ENCODE measurements around the gene FADS1.

The FADS1 gene

DNA sequence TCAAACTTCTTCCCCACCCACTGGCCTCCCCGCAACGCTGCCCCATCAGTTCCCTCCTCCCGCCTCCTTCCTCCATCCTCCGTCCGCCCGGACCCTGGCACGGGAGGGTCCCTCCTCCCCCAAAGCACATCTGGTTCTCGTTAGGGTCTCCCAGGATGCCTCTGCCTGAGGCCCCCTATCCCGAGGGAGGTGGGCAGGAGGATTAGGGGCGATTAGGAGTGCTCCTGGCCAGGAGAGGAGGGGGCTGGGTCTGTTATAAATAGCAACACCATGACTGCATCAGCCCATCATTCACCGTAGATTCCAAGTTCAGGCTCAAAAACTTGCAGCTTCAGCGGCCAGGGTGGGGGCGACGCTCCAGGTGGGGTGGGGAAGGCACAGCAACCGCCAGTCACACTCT is 54.0 kb downstream of the FADS1 start:
- DNase-seq (ENCODE audit: low read depth in 1 of 2, low spot score in 1 of 2), result no peak

DNA sequence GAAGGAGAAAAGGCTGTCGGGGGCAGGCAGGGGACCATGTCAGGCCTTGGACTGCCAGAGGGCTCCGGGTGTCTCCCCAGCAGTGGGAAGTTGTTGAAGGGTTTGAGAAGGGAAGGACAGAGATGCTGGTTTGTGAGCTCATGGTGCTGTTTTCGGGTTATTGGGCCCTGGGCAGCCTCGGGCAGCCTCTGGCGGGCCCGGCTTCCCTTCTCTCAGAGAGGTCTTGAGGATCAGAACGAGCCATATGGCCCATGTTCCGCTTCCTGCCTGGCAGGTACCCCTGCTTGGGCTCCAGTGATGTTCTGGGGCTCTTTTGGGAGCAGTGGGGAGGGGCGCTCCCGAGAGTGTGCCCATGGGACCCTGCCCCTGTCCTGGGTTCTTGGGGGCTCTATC is 54.6 kb downstream of the FADS1 start:
- no peak for DNase-seq (ENCODE audit: low read depth in 1 of 2, low spot score in 1 of 2)

DNA sequence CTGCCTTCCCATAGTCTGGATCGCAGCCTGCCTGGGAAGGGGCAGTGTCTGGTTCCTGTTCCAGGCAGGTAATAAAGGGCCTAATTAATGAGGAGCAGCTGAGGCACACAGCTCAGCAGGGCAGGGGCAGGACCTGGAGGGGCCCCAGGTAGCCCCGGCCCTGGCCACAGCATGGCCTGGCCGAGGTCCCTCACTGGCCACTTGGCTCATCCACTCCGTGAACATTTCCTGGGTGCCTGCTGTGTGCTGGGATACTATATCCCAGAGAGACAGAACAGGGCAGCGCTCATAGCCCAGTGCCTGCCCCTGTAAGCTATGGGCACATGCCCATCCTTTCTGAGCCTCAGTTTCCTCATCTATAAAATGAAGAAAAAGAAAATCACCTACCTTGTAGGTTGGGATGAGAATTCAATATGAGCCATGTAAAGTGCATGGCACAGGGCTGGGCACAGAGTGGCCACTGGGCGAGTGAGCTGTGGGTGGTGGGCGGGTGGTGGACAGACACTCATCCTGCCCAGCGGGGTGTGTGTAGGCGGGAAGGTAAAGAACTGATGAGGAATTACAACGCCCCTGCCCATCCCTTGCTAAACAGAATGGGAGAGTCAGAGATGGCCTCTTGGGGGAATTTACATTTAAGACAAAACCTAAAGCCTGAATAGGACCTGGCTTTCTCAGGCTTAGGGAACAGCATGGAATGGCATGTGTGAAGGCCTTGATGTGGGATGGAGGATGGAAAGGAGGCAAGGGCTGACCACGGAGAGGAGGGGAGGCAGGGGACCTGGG is 55.2 kb downstream of the FADS1 start:
- DNase-seq (ENCODE audit: low read depth in 1 of 2, low spot score in 1 of 2), result no peak

DNA sequence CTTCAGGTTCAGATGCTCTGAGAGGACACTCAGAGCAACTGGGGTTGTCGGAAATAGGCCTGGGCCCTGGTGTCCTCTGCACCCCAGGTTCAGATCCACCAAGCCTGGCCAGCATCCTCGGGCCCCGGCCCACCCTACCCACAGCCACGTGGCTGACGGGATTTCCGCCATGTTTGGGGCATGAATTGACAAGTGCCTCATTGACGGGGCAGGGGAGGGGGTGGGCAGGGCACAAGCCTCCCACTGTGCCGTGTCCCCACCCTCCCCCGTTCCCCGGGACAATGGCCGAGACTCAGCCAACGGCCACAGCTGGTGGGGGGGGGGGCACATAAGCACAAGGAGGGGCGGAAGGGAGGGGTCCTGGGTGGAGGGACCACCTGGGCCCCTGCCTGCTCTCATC is 55.9 kb downstream of the FADS1 start:
- no peak for DNase-seq (ENCODE audit: low read depth in 1 of 2, low spot score in 1 of 2)

DNA sequence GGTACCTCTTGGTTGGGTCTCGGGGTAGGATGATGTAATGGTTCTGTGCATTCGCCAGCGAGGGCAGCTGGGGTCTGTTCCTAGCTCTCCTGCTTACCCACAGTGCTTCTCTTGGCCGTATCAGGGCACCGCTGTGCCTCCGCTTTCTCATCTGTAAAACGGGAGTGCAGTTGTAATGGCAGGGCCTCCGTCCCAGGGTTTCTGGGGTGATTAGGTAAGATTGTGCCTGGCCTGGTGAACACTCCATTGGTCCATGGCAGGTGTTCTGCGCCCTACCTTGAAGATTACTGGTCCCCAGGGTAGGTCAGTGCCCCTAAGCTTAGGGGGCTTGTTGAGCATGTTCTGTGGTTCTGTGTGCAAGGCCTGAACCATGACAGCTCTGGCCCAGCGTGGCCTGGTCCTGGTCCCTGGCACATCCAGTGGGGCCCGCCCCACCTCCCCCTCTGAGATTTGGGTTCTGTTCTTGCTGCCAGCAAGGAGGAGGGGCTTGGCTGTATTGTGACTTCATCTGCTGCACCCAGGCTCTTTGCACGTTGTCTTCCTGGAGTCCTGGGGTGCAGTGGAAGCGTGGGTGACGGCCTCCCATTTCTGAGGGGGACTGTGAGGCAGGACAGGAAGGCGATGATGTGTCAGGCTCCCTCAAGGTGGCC is 59.5 kb downstream of the FADS1 start:
- no peak for DNase-seq (ENCODE audit: low read depth in 1 of 2, low spot score in 1 of 2)

DNA sequence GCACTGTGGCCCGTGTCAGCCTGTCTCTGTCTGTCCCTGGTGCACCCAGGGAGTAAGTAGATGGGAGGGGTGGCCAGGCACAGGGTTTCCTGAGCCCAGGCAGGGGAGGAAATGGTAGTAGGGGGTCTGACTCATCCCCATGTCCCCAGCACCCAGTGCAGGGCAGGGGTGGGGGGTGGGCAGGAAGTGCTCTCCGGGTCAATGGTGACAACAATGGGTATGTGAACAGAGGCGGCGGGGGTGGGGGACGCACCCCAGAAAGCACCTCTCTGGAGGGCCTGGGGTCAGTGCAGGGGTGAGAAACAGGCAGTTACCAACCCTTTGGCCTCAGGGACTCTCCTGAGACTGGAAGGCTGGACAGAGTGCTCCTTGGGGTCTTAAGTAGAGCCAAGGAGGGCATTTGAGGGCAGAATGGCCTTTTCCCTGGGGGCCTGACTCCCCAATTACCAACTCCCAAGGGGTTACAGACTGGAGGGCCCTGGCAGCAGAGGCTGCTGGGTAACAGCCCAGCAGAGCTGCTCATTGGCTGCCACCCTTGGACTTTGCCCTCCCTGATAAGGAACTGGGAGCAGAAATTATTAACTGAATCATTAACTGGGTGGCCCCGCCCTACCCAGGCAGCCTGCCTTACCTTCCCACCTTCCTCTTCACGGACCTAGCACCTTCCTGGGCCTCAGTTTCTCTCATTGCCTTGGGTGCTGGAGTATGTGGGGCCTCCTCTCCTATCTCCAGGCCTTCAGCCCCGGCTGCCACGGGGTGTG is 60.2 kb downstream of the FADS1 start:
- no peak for DNase-seq (ENCODE audit: low read depth in 1 of 2, low spot score in 1 of 2)

DNA sequence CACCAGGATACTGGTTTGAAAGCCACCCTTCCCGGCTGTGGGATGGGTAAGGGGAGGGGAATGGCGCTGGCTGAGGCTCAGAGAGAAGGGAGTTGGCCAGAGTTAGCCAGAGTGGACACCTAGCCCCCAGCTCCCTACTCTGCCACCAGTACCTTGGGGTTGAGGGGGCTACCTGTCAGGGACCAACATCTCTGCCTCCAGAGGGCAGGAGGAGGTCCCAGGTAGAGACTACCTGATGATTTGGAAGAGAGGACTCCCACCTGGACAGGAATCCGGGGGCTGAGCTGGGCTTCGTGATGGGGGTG is 60.7 kb downstream of the FADS1 start:
- DNase-seq (ENCODE audit: low read depth in 1 of 2, low spot score in 1 of 2), result no peak

DNA sequence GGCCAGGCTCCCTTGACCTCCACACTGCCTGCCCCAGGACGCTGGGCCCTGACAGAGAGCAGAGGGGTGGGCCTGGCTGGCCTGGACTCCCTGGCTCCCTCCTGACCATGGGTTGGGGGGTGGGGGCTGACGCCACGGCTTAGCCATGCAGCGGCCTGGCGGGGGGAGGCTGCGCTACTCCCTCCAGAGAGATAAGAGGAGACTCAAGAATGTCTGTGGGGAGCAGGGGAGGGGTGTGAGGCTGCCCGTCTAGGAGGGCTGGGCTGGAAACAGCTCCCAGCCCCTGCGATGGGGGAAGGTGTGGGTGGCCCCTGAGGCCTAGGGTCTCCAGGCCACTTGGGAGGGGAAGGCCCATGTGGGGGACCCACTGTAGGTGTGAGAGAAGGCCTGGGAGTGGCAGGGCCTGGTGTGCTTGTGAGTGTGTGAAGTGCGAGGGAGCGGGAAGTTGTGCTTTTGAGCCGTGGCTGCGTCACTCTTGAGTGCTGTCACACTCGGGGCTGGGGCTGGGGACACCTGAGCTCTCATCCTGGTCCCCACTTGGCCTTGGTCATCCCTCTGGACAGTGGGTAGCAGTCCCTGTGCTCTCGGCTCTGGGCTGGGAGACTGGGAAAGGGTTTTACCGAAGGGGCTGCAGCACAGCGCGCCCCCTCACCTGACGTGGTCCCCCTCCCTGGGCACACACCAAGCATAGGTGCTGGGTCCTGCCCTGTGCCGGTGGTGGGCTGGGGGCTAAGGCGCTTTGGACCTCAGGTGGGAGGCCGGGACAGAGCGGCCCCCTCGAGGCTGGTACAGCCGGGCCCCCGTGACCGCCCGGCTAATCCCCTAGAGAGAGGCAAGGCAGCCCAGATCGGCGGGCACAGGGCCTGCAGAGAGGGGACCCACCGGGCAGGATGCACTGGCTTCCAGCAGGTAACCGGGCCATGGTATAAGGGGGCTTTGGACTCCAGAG is 62.0 kb downstream of the FADS1 start:
- no peak for DNase-seq (ENCODE audit: low read depth in 1 of 2, low spot score in 1 of 2)

DNA sequence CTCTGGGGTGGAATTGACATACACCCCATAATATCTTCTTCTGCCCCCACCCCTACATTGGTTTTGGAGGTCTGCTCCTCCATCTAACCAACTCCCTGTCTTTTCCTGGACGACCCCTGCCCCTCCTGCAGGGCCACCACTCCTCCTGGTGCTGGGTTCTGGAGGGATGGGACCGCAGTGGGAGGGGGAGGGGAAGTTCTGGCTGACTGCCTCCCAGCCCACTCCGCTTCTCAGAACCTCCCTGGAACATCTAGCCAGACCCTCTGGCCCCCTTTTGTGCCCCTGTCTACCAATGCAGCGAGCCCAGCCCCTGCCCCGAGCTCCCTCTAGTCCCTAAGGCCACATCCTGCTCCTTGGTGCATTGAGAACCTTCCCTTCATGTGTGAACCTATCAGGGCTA is 63.1 kb downstream of the FADS1 start:
- DNase-seq (ENCODE audit: low read depth in 1 of 2, low spot score in 1 of 2), result no peak

DNA sequence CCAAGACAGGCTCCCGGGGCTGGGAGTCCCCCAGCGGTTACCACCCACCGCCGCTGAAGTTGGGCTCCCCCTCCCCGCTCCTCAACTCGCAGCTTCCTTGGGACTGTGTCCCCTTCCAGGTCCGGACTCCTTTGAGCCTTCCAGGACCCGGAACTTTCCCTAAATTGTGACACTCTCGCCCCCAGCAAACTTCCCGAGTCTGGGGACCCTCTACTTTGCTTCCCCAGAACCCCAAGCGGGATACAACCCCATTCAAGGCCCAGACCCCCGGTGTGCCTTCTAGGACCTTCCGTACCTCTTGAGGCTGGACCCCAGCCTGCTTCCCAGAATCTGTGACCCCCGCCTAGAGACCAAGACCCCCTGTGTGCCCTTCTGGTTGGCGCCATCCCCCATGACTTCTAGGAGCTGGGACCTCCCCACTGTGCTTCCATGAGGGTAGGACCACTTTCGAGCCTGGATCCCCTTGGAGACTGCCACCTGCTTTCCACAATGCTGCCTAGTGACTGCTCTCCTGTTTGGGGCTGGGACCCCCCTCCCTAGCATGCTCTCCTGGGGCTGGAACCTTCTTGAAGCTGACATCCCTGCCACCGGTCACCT is 63.8 kb downstream of the FADS1 start:
- DNase-seq (ENCODE audit: low read depth in 1 of 2, low spot score in 1 of 2), result no peak

DNA sequence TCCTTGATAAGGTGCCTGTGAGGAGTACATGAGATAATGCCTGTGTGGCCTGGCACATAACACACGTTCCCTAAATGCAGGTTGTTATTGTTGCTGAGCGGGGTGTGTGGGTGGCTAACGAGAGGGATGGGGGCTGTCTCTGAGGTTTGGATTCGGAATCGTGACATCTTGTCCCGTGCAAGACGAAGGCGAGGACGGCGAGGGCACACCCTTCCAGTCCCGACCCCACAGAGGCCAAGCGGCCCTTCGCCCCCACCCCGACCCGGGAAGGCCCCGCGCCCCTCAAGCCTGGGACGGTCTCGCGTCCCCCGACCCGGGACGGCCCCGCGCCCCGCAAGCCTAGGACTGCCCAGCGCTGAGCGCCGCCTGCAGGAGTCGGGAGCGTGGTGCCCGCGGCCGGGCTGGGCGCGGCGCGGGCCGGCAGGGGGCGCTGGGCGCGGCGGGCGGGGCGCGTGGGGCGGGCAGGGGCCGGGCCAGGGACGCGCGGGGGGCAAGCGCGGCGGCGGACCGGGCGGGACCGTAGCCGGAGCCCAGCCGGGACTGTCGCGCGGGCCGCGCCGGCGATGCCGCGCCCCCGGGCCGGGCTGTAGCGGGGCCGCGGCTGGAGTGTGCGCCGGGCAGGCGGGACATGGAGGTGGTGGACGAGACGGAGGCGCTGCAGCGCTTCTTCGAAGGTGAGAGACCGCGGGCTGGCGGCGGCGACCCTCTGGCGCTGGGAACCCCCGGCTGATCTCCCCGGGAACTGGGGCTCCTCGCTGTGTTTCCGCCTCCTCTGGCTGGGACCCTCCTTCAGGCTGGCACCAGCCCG is 64.5 kb downstream of the FADS1 start, which contains the start of gene MYRF:
MYRF (plus strand) TSS at position 520 of the 808 bp plus-strand sequence; CDS start at position 629, 109 bp downstream.
- peak; percentile 25 to 33 for DNase-seq (ENCODE audit: low read depth in 1 of 2, low spot score in 1 of 2)

DNA sequence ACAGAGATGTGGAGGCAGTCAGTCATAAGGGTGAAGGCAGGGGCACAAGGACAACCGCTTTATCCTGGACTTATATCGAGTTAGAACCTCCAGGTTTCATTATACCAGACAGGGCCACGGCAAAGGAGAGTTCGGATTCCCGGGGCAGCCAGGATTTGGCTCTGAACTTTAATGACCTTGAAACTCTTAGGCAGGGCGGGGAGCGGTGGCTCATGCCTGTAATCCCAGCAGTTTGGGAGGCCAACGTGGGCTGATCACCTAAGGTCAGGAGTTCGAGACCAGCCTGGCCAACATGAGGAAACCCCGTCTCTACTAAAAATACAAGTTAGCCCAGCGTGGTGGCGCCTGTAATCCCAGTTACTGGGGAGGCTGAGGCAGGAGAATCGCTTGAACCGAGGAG is 65.4 kb downstream of the FADS1 start:
- DNase-seq (ENCODE audit: low read depth in 1 of 2, low spot score in 1 of 2), result no peak

DNA sequence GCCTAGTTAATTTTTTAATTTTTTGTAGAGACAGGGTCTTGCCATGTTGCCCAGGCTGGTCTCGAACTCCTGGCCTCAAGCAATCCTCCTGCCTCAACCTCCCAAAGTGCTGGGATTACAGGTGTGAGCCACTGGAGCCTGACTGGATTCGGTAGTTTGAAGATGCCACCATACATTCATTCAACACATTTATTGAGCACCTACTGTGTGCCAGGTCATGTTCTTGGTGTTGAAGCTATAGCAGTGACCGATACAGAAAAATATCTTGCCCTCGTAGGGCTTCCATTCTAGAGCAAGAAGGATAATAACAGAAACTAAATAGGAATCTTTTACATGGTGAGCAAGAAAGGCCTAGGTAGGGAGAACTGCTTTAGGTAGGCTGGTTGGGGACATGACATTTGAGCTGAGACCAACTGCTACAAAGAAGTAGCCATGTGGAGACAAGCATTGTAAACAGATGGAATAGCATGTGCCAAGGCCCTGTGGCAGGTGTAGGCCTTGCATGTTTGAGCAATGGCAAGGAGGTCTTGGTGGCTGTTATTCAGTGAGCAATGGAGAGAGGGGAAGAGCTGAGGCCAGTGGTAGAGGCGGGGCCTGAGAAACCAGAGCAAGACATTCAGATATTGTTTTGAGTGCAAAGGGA is 66.1 kb downstream of the FADS1 start:
- DNase-seq (ENCODE audit: low read depth in 1 of 2, low spot score in 1 of 2), result no peak

All from activated CD4-positive, alpha-beta T cell treated with anti-CD3 and anti-CD28 coated beads, Interleukin-2, amount 50 U/mL, for 24 hours (primary cell).